Upper lobe of left lung (tissue), 4 donors: ENCODE data around the gene MEIOB.

ENCODE experiments used
- CTCF ChIP-seq, 6 experiments: fragments of 450-650 bp in 4 of 6; fragments of 200-600 bp in 2 of 6; sonication (generic) in 2 of 6; IDR thresholded peaks; one replicate each; pipeline ENCODE4 v1.5.1; 2016 to 2019; ENCODE audit warnings: antibody characterized with exemption in 6 of 6
- EP300 ChIP-seq, 4 donors: sonication (generic); formaldehyde crosslinking; IDR thresholded peaks; one replicate each; pipeline ENCODE4 v1.5.1; 2017; ENCODE audit warnings: antibody characterized with exemption in 4 of 4, control low read depth in 2 of 4
- POLR2A ChIP-seq, 4 donors: fragments of 450-650 bp; IDR thresholded peaks; one replicate each; pipeline ENCODE4 v1.5.1; 2016 to 2017; ENCODE audit warnings: antibody characterized with exemption in 4 of 4, mild to moderate bottlenecking in 2 of 4
- POLR2AphosphoS5 ChIP-seq, 2 donors: sonication (generic); formaldehyde crosslinking; IDR thresholded peaks; one replicate each; pipeline ENCODE4 v1.5.1; 2017; ENCODE audit warnings: antibody characterized with exemption in 2 of 2

- TF ChIP-seq CTCF (IDR thresholded peaks at IDR 0.05), result no peak
- TF ChIP-seq EP300 (IDR thresholded peaks at IDR 0.05), result no peak
- no peak for TF ChIP-seq POLR2A (IDR thresholded peaks at IDR 0.05)
- no peak for TF ChIP-seq POLR2AphosphoS5 (IDR thresholded peaks at IDR 0.05)
Observed at GRCh38 chr16:1790611-1791255, 81.2 kb downstream of the MEIOB start.
